ENCODE results near the gene BEST3.
A peak's percentile ranks its signal among the peaks of the same experiment; 100 is the strongest.

Gene BEST3

DNA sequence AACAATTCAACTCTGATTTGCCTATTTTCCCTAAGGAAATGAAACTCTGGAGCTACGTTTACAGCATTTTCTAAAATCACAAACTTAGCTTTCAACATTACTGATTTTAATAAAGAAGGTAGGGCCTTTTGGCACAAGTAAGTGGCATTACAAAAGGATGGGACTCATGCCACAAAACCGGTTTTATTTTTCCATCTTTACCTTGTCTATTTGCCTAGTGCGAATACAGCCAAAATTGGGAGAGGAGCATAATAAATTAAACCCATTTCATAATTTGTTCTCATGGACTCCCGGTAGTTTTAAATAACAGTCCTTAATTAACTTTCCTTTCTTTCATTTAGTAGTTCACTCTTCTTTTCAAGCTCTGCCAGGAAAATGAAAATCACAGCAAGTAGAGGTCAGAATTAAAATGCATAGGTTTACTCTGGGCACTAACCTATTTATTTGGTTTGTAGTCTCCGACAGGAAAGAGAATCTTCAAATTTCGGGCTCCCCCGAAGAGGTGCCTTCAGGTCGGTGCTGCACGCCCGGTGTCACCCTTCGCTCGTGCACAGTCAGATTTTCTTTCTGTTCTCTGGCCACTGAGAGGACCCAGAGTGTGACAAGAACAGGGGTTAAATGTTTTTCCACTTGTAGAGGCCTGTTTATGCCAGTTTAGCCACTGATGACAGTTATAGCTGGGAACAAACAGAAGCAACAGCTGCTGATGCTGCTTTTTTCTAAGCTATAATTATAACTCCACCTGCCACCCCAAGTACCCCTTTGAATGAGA lies at the start of gene BEST3:
BEST3 (minus strand) TSS at position 535 of the 772 bp plus-strand sequence. CDS start 1,505 bp downstream, outside the sequence.
- no peak for DNase-seq (ENCODE audit: low spot score)

DNA sequence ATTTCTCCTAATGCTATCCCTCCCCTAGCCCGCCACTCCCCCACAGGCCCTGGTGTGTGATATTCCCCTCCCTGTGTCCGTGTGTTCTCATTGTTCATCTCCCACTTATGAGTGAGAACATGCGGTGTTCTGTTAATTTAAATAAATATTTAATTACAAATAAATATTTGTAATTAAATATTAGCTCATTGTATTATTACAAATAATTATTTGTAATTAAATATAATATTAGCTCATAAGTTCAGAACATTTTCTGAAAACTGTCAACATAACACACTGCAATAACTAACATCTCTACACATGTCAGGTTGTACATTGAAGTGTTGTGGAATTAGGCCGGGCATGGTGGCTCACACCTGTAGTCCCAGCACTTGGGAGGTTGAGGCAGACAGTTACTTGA lies 45.0 kb upstream of the BEST3 start:
- no peak for DNase-seq (ENCODE audit: low spot score)

DNA sequence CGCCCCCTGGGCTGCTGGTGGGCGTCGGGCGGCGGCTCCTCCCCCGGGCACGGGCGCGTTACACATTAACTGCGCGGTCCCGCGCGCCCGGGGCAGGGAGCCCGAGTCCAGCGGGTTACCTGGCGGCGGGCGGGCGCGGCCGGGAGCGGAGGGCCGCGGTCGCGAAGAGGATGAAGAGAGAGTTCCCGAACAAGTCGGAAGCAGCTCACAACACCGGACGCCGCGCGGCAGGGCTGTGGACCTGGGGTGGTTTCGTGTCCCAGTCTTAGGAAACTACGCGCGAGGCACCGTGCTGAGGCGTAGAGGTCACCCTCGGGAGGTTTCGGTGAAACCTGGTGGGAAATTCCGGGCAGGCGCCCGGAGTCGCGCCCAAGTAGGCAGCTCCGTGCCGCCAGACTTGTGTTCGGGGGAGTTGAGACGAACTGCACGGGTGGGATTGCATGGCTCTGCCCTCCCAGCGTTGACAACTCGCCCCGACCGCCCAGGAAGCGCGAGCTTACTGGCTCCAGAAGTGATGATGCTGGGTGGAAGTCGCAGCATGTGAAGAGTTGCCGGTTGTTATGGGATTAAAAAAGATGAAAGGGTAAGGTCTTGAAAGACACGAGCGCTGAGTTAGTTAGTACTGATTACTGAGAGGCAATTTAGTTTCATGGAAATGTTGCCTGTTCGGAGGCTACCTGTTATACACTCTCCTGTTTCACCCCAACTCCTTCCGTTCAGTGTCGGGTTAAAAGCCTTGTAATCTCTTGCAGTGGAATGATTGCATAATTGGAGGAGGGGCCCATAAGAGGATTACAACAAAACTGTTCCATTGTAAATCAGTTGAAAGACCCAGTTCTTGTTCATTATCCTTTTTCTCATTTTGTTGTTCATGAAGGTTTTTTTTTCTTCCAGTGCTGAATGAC lies 40.4 kb upstream of the BEST3 start:
- peak; percentile 62 for DNase-seq (ENCODE audit: low spot score)

DNA sequence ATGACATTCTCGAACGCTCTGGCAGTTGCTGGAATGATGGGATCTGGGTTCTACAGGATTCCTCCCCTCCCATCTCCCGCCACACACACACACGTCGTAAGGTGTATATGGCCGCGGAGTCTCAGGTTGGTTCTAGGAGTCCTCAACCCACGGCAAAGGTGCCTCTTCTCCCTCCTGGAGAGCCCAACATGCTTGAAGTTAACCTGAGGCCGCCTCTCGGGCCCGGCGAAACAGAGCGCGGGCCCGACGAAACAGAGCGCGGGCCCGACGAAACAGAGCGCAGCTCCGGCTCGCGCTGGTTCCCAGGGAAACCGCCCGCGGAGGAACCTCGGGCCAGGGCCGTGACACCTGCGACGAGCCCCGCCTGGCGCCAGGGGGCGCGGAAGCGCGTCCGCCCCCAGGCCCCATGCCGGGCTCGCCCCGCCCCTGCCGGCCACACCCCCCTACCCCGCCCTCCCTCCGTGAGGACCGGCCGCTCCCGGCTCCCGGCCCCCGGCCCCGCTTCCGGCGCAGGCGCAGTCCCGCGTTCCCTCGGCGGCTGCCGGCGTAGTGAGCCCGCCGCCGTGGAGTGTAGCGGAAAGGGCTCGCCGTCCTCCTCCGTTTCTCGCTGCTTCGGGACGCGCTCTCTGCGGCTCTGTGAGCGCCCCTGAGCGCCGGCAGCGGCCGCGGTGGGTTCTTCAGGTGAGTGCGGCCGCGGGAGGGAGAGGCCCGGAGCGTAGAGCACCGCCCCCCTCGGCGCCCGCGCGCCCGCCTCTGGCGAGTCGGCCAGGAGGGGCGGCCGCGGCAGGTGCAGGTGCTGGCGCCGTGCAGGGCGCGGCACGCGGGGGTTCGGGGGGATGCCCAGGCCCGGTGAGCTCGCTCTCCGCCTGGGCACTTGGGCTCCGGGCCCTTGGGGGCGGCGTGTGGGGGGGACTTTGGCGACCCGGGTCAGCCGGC lies 39.5 kb upstream of the BEST3 start, which contains the start of gene RAB3IP:
RAB3IP (plus strand) TSS at position 510 of the 936 bp plus-strand sequence. CDS start 16,549 bp downstream, outside the sequence.
- peak; percentile 76 for DNase-seq (ENCODE audit: low spot score)

DNA sequence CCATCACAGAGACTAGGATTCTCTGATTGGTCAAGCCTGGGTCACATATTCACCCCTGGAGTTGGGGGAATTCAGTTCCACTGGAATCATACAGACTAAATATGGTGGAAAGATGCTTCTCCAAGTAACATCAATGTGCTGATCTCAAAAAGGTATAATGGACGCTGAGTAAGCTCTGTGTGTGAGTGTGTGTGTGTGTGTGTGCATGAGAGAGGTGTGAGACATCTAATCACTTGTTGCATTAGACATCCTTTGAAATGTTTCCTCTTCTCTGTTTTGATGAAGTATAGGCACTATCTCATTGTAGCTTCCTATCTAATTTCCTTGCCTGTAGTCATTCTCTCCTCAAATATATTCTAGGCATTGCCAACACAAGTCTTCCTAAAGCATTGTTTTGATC lies 34.5 kb upstream of the BEST3 start:
- DNase-seq (ENCODE audit: low spot score), result no peak

DNA sequence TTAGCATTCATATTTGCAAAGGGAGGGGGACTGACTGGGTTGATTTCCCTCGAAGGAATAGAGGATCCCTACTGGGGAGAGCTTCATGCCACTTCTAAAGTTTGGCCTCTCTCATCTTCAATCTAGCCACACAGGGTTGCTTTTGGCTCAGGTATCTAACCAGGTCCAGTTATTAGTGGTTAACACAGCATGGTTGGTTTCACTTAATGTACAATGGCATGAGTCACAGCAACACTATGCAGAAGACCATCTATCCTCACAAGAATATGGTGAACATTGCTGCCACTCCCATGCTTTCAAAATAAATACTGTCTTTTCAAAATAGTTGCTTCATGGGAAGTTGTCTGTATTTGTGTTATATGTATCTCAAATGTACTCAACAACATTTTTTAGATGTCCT lies 33.0 kb upstream of the BEST3 start:
- peak; percentile 82 for DNase-seq (ENCODE audit: low spot score)

DNA sequence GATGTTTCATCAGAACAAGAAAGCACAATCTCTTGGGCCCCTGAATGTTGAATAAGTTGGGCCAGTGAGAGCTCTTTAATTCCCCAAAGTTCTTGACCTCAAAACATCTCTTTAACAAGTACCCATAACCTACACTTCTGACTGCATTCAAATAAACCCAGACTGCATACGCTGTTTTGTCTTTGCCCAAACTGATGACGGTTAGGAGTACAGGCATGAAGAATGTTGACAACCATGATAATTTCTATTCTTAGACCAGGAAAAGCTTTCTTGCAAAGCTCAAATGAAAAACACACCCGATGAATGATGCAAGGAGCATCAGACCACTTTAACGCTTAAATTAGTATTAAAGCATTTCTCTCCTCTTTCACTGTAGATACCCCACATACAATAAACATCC lies 27.8 kb upstream of the BEST3 start:
- DNase-seq (ENCODE audit: low spot score), result no peak

DNA sequence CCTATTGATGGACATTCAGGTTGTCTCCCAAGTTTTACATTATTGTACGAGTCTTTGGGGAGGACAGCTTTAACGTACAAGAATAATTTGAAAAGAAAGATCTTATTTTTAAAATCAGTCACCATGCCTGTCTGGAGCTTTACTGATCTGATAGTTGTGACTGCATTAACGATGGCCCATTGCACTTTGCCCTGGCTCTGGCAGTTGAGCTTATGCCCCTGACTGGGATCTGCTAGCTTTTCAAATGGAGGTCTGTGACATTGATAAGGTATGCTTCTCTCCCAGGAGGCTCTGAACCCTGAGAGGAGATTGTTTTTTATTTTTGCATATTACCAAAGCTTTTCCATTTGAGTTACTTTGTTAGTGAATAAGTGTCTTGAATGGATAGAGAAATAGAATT lies 21.6 kb upstream of the BEST3 start:
- DNase-seq (ENCODE audit: low spot score), result no peak

DNA sequence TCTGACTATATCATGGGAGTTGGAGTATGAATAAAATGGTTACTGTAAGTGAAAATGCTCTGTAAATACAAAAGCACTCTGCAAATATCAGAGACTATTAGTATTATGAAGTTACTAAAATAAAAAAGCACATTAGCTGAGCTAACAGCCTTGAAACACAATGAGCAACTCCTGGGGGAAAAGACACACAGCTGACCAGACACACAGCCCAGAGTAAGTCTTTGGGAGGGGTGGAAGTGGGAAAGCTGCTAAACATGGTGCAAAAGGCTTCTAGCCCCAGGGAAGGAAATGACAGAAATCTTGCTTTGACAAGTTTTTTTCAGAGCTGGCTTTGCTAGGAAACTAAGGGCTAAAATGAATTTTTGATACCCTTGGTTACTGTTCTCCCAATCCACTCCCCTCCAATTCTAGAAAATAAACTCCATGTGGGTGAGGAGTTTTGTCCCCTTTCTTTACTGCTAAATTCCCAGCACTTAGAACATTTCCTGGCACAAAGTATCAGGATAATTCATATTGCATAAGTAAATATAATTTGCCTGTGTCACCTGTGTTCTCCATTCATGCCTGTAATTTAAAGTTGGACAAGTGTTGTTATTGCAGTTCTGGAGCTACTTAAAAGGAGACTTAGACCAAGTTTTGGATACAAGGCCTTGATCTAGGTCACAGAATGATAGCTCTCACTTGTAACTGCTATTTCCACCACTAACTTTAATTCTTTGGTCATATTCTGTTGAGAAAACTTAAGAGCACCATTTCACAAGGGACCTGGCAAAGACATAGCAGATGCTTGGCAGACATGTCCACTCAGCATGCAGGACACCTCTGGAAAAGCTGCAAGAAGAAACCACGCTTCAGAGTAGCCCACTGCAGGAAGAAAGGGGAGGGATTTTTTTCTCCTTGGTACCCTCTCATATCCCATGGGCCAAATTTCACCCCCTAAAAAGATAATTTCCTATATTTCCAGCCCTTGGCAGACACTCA lies 20.5 kb upstream of the BEST3 start:
- no peak for DNase-seq (ENCODE audit: low spot score)

DNA sequence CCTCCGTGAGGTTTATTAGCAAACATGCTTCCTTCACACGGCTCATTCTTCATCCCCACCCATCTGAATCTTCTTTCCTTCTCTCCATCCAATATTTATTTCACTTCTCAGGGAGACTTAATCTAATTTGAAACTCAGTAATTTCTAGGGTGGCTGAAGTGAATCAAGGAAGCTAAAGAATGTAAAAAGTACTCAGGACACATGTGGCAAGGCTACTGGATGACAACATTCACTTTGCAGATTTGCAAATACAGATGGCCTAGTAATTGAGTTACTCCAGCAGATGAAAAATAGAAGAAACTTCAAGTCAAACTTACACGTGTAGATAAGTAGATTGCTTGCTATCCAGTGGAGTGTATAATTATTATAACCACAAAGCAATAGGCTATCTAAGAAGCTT lies 15.4 kb upstream of the BEST3 start:
- DNase-seq (ENCODE audit: low spot score), result no peak

DNA sequence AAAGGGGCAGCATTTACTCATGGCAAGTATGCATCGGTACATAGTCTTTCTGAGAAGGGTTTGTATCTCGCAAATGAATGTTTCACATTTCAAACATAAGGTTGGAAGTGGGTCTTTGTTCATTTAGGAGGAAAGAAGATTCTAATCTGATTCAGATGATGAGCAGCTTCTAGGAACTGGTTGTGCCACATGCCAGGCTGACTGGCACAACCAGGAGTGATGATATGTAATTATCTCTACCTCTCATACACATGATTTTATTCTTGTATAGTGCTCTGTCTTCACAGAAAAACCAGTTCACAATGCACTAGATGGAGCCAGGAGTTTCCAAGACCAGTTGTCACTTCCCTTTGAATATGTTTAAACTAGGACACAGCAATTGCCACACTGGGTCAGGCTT lies 13.7 kb upstream of the BEST3 start:
- DNase-seq (ENCODE audit: low spot score), result no peak

DNA sequence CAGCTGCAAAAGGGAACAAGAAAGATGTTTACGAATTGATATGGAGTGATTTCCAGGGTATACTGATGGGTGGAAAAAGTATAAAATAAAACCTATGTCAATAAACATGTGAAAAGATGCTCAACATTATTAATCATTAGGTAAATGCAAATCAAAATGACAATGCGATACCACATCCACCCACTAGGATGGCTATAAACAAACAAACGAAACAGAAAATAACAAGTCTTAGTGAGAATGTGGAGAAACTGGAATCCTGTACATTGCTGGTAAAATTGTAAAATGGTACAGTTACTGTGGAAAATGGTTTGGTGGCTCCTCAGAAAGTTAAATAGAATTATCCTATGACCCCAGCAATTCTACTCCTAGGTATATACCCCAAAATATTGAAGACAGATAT lies 9.5 kb upstream of the BEST3 start:
- no peak for DNase-seq (ENCODE audit: low spot score)

DNA sequence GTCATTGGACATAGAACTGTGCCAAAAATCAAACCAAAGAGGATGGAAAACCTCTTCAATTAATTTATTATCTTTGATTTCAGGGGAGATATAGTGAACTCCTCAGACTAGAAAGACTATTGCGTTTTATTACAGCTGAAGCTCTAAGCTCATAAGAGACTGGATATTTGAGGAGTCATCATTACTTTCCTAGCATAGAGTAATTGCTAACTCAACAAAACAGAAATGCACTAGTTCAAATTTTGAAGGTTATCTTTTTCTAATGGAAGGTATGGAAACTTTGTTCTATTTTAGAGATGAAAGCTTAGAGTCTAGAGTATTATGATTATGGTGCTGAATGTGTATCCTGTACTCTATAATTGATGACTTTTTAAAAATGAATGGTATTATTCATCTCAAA lies 5.3 kb upstream of the BEST3 start:
- DNase-seq (ENCODE audit: low spot score), result no peak

DNA sequence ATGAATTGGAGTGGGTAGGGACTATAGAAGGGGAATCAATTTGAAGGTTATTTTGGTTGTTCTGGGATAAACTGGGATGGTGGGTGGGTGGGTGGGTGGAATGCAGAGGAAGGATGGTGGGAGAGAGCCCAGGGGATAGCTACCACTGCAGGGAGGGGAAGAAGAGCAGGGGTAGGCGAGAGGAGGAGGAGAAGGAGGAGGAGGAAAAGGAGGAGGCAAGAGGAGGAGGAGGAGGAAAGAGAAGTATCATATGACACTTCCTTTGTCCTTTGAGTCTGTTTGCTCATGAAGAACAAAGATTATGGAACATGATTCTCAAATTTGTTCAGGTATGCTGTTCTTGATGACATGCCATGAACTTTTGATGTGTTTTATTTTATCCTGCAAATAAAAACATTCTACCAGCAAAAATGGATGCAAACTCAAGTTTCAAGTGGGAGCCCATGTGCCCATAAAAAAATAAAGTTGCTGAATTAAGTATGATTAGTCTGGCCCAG lies 4.1 kb upstream of the BEST3 start:
- no peak for DNase-seq (ENCODE audit: low spot score)

DNA sequence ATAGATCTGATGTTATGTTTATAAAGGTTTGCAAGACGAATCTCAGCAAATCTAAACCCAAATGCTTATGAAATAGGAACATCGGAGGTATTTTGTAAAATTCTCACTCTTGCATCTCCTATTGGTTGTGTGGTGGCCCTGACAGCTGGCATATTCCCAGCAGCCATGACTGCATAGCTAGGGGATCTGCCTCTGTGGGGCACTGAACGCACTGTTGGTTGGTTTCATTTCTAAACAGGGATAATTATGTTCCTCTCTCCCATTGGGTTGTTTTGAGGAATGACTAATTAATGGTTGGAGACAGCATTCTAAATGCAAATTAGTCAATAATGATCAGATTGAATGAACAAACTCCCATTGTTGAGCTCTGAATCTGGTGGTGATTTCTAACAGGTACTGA lies 2.7 kb upstream of the BEST3 start:
- no peak for DNase-seq (ENCODE audit: low spot score)

DNA sequence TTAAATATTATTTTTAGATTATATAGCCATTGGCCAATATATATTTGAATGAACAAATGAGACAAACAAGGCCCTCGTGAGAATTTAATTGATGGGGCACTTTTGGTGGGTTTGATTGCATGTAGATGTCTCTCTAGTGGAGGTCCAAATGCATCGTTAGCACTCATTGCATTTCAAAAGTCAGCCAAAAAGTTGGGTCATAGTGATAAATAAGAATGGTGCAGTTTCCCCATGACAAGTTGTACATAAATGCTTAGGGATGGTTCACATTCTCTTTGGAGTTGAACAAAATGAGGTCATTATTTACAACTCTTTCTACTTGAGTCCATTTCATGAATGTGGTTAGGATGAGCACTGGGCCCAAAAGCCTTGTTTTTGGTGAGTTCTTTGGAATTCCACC lies 1.0 kb downstream of the BEST3 start:
- no peak for DNase-seq (ENCODE audit: low spot score)

DNA sequence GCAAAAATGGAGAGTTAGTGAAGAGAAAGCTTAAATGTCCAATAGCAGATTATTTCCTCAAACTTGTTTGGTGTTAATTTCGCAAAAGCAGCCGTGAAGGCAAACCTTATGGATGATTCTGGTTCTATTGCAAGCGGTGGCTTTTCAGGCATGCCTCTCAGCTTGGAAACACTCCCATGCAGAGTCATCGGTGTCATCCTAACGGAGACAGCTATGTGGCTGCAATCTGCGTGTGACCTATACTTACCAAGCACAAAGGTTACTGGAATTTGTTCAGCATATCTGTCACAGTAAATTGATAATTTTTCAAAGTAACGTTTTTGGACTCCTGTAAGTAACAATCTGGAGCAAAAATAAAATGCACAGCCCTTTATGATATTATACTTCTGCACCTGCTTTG lies 5.0 kb downstream of the BEST3 start:
- DNase-seq (ENCODE audit: low spot score), result no peak

DNA sequence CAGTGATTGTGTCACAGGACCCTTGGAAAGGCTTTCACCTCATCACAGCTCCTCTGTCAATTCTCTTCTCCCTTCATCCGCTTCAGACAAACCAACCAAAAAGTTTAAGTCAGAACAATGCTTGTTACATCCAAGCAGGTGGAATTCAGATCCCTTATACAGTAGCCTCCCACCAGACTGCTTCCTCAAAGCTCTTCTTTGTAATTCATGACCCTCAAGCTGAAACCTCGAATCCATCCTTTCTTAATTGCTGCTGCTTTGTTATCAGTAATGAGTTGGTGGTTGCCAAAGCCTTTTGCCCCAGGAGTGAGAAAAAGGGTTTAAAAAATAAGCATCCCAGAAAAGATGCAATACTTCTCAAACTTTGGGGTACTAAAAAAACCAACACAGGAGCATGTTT lies 9.5 kb downstream of the BEST3 start:
- DNase-seq (ENCODE audit: low spot score), result no peak

DNA sequence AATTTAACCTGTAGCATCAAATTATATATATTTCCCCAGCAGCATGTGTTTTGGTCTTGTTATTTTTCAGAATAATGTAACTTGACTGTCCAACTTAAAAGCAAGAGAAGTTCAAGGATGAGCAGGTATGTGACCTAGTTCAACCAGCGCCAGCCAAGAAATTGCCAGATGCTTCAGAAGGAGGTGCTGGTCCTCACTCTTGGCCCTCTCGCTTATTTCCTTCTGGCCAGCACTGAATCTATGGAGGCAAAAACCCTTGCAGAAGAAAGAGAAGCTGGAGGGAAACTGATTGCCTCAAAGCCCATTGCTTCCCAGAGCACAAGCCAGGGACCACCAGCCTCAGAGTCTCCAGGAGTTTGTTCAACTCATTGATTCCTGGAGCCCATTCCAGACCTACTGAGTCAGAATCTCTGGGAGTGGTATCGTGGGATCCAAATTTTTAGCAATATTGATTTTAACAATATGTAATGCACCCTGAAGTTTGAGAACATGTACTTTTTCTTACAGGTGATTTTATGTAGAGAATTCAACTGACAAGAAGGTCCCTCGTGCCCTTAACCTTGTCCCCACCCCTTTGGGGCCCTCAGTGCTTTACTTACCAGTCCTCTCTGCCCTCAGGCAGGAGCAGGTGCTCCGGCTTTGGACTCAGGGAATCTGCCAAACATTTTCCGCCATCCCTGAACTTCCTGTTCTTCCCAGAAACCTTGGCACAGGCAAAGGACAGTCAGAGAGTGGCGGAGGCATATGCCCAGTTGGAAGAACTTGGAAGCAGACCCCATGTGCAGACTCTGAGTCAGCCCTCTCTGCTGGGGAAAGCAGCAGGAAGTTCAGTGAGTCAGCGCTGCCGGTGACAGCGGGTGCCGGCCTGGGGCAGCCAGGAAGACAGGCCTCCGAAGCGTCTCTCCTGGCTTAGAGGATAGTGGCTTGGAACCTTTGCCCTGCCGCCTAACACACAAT lies 10.4 kb downstream of the BEST3 start:
- peak; percentile 66 for DNase-seq (ENCODE audit: low spot score)
